ENCODE measurements around the gene OR1I1. TPM values are rescaled to one million over a fixed set of nuclear protein-coding genes. Genes with fewer than 3 reads are reported as not detected.

Gene OR1I1
- total RNA-seq, 1 donor: not detected

DNA sequence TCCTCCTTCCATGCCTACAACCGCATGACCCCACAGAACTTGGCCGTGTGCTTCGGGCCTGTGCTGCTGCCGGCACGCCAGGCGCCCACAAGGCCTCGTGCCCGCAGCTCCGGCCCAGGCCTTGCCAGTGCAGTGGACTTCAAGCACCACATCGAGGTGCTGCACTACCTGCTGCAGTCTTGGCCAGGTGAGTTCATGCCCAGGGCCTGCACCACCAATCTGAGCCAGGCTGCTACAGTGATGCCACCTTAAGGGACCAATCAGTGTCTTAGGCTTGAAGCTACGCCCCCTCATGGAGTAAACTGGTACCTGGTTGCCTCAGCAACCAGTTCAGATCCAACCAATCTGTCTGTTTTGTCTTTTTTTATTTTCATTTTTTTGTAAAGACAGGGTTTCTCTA is 30.4 kb downstream of the OR1I1 start:
- DNase-seq (ENCODE audit: low read depth): no peak
- no peak overlapping the region for H3K4me3 ChIP-seq (ENCODE audit: low read depth, low read length)
- TF ChIP-seq, protein P1, sequence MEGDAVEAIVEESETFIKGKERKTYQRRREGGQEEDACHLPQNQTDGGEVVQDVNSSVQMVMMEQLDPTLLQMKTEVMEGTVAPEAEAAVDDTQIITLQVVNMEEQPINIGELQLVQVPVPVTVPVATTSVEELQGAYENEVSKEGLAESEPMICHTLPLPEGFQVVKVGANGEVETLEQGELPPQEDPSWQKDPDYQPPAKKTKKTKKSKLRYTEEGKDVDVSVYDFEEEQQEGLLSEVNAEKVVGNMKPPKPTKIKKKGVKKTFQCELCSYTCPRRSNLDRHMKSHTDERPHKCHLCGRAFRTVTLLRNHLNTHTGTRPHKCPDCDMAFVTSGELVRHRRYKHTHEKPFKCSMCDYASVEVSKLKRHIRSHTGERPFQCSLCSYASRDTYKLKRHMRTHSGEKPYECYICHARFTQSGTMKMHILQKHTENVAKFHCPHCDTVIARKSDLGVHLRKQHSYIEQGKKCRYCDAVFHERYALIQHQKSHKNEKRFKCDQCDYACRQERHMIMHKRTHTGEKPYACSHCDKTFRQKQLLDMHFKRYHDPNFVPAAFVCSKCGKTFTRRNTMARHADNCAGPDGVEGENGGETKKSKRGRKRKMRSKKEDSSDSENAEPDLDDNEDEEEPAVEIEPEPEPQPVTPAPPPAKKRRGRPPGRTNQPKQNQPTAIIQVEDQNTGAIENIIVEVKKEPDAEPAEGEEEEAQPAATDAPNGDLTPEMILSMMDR (IDR thresholded peaks at IDR 0.05; ENCODE audit: insufficient read depth, low read depth, low read length): no peak

DNA sequence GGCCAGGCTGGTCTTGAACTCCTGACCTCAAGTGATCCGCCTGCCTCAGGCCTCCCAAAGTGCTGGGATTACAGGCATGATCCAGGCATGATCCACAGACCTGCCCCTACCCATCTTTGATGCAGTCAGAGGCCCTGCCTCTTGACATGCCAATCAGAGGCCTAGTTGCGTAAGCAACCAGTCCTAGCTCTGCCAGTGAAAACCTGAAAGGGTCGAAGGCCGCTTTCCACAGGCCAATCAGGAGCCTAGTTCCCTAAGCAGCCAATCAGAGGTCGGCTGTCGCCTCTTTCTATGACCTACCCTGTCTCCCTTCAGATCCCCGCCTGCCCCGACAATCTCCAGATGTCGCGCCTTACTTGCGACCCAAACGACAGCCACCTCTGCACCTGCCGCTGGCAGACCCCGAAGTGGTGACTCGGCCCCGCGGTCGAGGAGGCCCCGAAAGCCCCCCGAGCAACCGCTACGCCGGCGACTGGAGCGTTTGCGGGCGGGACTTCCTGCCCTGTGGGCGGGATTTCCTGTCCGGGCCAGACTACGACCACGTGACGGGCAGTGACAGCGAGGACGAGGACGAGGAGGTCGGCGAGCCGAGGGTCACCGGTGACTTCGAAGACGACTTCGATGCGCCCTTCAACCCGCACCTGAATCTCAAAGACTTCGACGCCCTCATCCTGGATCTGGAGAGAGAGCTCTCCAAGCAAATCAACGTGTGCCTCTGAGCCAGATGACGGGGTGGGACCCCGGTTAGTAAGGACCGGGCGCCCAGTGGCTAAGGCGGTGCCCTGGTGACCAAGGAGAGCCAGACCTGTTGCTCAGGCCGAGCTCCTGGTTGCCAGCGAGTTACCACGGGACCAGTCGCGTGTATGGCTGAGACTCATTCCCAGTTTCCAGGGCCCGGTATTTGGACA is 31.5 kb downstream of the OR1I1 start:
- DNase-seq (ENCODE audit: low read depth): no peak
- TF ChIP-seq, protein P1 (IDR thresholded peaks at IDR 0.05; ENCODE audit: insufficient read depth, low read depth, low read length): no peak
- H3K4me3 ChIP-seq (ENCODE audit: low read depth, low read length): no peak overlapping the region

DNA sequence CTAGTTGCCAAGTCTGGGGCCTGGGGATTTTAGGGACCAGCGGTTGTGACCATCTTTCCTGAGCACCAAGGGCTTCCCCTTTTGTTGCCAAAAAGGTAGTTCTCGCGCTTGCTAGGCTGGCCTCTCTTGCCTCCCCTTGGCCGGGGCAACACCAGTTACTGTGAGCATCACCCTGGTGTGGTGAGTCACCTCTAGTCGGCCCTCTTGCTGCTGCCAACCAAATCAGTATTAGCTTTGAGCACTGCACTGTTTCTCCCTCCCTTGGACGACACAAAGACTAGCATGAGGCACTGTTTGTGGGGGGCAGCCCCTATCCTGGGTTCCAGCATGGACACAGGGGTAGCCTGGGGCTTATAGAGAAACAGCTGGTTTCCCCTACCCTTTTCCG is 32.1 kb downstream of the OR1I1 start:
- DNase-seq (ENCODE audit: low read depth): no peak
- TF ChIP-seq, protein P1 (IDR thresholded peaks at IDR 0.05; ENCODE audit: insufficient read depth, low read depth, low read length): no peak
- H3K4me3 ChIP-seq (ENCODE audit: low read depth, low read length): no peak overlapping the region

- TF ChIP-seq, protein P1 (IDR thresholded peaks at IDR 0.05; ENCODE audit: insufficient read depth, low read depth, low read length): no peak
- DNase-seq (ENCODE audit: low read depth): peak; percentile 47
- H3K4me3 ChIP-seq (ENCODE audit: low read depth, low read length): no peak overlapping the region
Observed at GRCh38 chr19:15115080-15115479, 33.1 kb downstream of the OR1I1 start.

- no peak for DNase-seq (ENCODE audit: low read depth)
- TF ChIP-seq, protein P1 (IDR thresholded peaks at IDR 0.05; ENCODE audit: insufficient read depth, low read depth, low read length): no peak
- no peak overlapping the region for H3K4me3 ChIP-seq (ENCODE audit: low read depth, low read length)
Observed at GRCh38 chr19:15115762-15116615, 34.0 kb downstream of the OR1I1 start.

DNA sequence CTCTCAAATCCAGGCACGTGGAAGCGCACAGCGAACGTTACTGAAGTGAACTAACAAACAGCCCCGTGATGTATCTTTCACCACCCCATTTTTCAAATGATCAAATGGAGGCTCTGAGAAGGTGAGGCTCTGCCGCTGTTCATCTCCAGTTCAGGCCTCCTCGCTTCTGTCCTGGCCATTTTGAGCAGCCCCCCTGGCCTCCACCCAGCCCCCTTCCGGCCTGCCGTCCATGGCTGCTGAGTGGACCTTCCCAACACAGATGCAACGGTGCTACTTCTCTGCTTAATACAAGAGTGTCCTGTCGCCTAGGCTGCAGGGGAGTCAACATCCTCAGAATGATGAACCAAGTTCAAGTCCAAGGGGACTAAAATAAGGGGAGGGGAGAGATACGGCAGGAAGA is 34.8 kb downstream of the OR1I1 start:
- H3K4me3 ChIP-seq (ENCODE audit: low read depth, low read length): no peak overlapping the region
- TF ChIP-seq, protein P1 (IDR thresholded peaks at IDR 0.05; ENCODE audit: insufficient read depth, low read depth, low read length): no peak
- no peak for DNase-seq (ENCODE audit: low read depth)
